Natural killer cell (primary cell): ENCODE results near the gene RANBP1. TPM values are rescaled to one million over a fixed set of nuclear protein-coding genes. Genes with fewer than 3 reads are reported as not detected.

Experiments
- ATAC-seq, 3 donors: fragments of 150-1000 bp in 2 of 3; fragments of 200-7000 bp in 1 of 3; cut with Tn5 transposase; 1 replicate in 1 of 3; 2 replicates in 2 of 3; pipeline ENCODE4 v1.10.0; 2021; ENCODE audit warnings: mild to moderate bottlenecking in 2 of 3, moderate library complexity in 2 of 3
- DNase-seq, 2 donors: peaks; one replicate each; pipeline versions ENCODE4 v3.0.0 to v3.0.0-alpha.2; 2013 to 2021; ENCODE audit warnings: mixed read lengths in 1 of 2
- H3K27ac ChIP-seq: one replicate; pipeline ENCODE4 v1.5.1; 2013; ENCODE audit warnings: mild to moderate bottlenecking, low read length
- H3K27me3 ChIP-seq: one replicate; pipeline ENCODE4 v1.6.1; 2013; ENCODE audit warnings: low read length; ENCODE audit not compliant: control insufficient read depth, insufficient read depth
- H3K36me3 ChIP-seq: one replicate; pipeline ENCODE4 v1.6.1; 2013; ENCODE audit warnings: low read length; ENCODE audit not compliant: control insufficient read depth, insufficient read depth
- H3K4me1 ChIP-seq: one replicate; pipeline ENCODE4 v1.6.1; 2013; ENCODE audit warnings: low read length; ENCODE audit not compliant: control insufficient read depth, insufficient read depth
- H3K4me3 ChIP-seq: one replicate; pipeline ENCODE4 v1.5.1; 2013; ENCODE audit warnings: low read length
- H3K9me3 ChIP-seq: one replicate; pipeline ENCODE4 v1.6.1; 2013; ENCODE audit warnings: low read length; ENCODE audit not compliant: control insufficient read depth, insufficient read depth
- H3K27ac Mint-ChIP-seq, 2 donors: one replicate each; pipeline ENCODE4 v1.8.0; 2022; ENCODE audit warnings: mild to moderate bottlenecking in 2 of 2, mixed read lengths in 2 of 2, moderate library complexity in 1 of 2
- H3K27me3 Mint-ChIP-seq, 2 donors: one replicate each; pipeline ENCODE4 v1.8.0; 2022; ENCODE audit warnings: low read depth in 2 of 2, mixed read lengths in 2 of 2
- H3K36me3 Mint-ChIP-seq: one replicate; pipeline ENCODE4 v1.8.0; 2022; ENCODE audit warnings: mixed read lengths
- H3K4me1 Mint-ChIP-seq, 2 donors: one replicate each; pipeline ENCODE4 v1.8.0; 2022; ENCODE audit warnings: mixed read lengths in 2 of 2
- H3K4me3 Mint-ChIP-seq: one replicate; pipeline ENCODE4 v1.8.0; 2022; ENCODE audit warnings: mild to moderate bottlenecking, moderate library complexity, mixed read lengths
- H3K9me3 Mint-ChIP-seq, 2 donors: one replicate each; pipeline ENCODE4 v1.8.0; 2022; ENCODE audit warnings: mixed read lengths in 2 of 2
- WGBS: methylation state at CpG from one replicate; pipeline ENCODE4 v1.1.7; 2013; ENCODE audit warnings: missing lambda C conversion rate; ENCODE audit not compliant: insufficient coverage; 5-methylcytosine and 5-hydroxymethylcytosine counted together
- intact Hi-C: fragments of 100-400 bp; cut with micrococcal nuclease; formaldehyde crosslinking; loops from one replicate; pipeline ENCODE4 v1.14.2; 2022
- total RNA-seq, 4 donors: library from RNA; stranded (reverse); fragments of 120-200 nt in 1 of 4; gene quantifications; one replicate each; pipeline versions ENCODE4 v1.2.3 to v1.2.4, GENCODE V29; 2013 to 2022
- TF ChIP-seq, protein P1 (sequence below): fragments of 200-600 bp; IDR thresholded peaks from one replicate; pipeline ENCODE4 v1.8.0; 2022; ENCODE audit warnings: antibody characterized with exemption

RANBP1 gene
- total RNA-seq, 3 donors from 2014 or later (not counting 1 experiment from before 2014, with no cell fraction given) = 54.0 to 61.0 (median 56.3) TPM

DNA sequence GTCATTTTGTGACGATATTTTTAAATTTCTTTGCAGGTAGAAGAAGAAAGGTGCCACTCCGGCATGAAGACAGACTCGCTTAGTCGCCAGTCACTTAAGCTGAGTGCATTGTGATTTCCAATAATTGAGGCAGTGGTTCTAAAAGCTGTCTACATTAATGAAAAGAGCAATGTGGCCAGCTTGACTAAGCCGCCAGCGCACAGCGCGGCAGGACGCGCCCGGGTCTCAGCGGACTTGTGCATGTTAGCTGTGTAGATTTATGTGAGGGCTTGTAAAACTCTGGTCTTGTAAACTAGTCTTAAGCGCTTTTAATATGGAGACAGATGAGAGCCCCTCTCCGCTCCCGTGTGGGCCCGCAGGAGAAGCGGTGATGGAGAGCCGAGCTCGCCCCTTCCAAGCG, 30.3 kb upstream of the RANBP1 start:
- TF ChIP-seq, protein P1, sequence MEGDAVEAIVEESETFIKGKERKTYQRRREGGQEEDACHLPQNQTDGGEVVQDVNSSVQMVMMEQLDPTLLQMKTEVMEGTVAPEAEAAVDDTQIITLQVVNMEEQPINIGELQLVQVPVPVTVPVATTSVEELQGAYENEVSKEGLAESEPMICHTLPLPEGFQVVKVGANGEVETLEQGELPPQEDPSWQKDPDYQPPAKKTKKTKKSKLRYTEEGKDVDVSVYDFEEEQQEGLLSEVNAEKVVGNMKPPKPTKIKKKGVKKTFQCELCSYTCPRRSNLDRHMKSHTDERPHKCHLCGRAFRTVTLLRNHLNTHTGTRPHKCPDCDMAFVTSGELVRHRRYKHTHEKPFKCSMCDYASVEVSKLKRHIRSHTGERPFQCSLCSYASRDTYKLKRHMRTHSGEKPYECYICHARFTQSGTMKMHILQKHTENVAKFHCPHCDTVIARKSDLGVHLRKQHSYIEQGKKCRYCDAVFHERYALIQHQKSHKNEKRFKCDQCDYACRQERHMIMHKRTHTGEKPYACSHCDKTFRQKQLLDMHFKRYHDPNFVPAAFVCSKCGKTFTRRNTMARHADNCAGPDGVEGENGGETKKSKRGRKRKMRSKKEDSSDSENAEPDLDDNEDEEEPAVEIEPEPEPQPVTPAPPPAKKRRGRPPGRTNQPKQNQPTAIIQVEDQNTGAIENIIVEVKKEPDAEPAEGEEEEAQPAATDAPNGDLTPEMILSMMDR = no peak
- peaks cover 41% of the 10 kb centered on the region for H3K36me3 ChIP-seq
- ATAC-seq (no peak), DNase-seq (no peak)
- Mint-ChIP-seq H3K4me3 (no peak overlapping the region), H3K27ac (no peak overlapping the region), H3K9me3 (no peaks in the 10 kb centered on the region), H3K36me3 (no peaks in the 10 kb centered on the region), H3K27me3 (no peaks in the 10 kb centered on the region), H3K4me1 (peaks cover 58 to 59% of the 10 kb centered on the region in 2 donors)
- H3K27me3 ChIP-seq = no peaks in the 10 kb centered on the region
- H3K9me3 ChIP-seq = no peaks in the 10 kb centered on the region
- intact Hi-C loops = no loop called here
- over 99% methylated on average over 20 of the region's 20 CpGs for whole genome bisulfite sequencing
- H3K4me1 ChIP-seq = peaks cover 72% of the 10 kb centered on the region
- no peak overlapping the region for H3K27ac ChIP-seq
- no peak overlapping the region for H3K4me3 ChIP-seq

DNA sequence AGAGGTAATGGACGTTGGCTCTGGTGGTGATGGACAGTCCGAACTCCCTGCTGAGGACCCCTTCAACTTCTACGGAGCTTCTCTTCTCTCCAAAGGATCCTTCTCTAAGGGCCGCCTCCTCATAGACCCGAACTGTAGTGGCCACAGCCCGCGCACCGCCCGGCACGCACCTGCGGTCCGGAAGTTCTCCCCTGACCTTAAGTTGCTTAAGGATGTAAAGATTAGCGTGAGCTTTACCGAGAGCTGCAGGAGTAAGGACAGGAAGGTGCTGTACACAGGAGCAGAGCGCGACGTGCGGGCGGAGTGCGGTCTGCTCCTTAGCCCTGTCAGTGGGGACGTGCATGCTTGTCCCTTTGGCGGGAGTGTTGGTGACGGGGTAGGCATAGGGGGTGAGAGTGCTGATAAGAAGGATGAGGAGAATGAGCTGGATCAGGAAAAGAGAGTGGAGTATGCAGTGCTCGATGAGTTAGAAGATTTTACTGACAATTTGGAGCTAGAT, 29.8 kb upstream of the RANBP1 start:
- DNase-seq (no peak), ATAC-seq (no peak)
- 98% methylated on average over 24 of the region's 24 CpGs for WGBS
- TF ChIP-seq, protein P1 = no peak
- H3K9me3 Mint-ChIP-seq = no peaks in the 10 kb centered on the region
- peaks cover 72% of the 10 kb centered on the region for H3K4me1 ChIP-seq
- intact Hi-C loops = no loop called here
- no peaks in the 10 kb centered on the region for H3K27me3 ChIP-seq
- peaks cover 3% of the 10 kb centered on the region for H3K36me3 Mint-ChIP-seq
- H3K4me3 ChIP-seq = no peak overlapping the region
- no peaks in the 10 kb centered on the region for H3K27me3 Mint-ChIP-seq
- no peaks in the 10 kb centered on the region for H3K9me3 ChIP-seq
- H3K36me3 ChIP-seq = peaks cover 44% of the 10 kb centered on the region
- no peak overlapping the region for H3K27ac Mint-ChIP-seq
- H3K27ac ChIP-seq = no peak overlapping the region
- H3K4me3 Mint-ChIP-seq = peak overlapping the region; percentile 54
- peaks cover 59% of the 10 kb centered on the region in 2 donors for H3K4me1 Mint-ChIP-seq

GRCh38 chr22:20086763-20087162, 29.1 kb upstream of the RANBP1 start:
- Histone ChIP-seq H3K27ac (no peak overlapping the region), H3K4me3 (no peak overlapping the region), H3K27me3 (no peaks in the 10 kb centered on the region), H3K36me3 (peaks cover 51% of the 10 kb centered on the region), H3K4me1 (peaks cover 72% of the 10 kb centered on the region), H3K9me3 (no peaks in the 10 kb centered on the region)
- Mint-ChIP-seq H3K27me3 (no peaks in the 10 kb centered on the region), H3K4me3 (peak overlapping the region; percentile 54), H3K4me1 (peaks cover 55 to 57% of the 10 kb centered on the region in 2 donors), H3K36me3 (peaks cover 6% of the 10 kb centered on the region), H3K9me3 (no peaks in the 10 kb centered on the region), H3K27ac (peak overlapping the region in 1 of 2 donors; percentile 29)
- DNase-seq (no peak), ATAC-seq (no peak)
- intact Hi-C loops = no loop called here
- TF ChIP-seq, protein P1 = no peak
- 98% methylated on average over 5 of the region's 5 CpGs for WGBS
